GM18867 (cell line): ENCODE data around the gene LRRC8D.
"Not testable (repeated sequence)": the region's sequence is repeated elsewhere in the genome, so short reads cannot be mapped to it uniquely, and the experiment has no call there.

ENCODE experiments used
- ATAC-seq: cut with Tn5 transposase; IDR thresholded peaks from one replicate; pipeline ENCODE4 v1.9.1; 2021; ENCODE audit warnings: mild to moderate bottlenecking, moderate library complexity; ENCODE audit not compliant: unreplicated experiment

Gene LRRC8D

GRCh38 chr1:89908672-89909436 is 88.0 kb downstream of the LRRC8D start:
- no peak for ATAC-seq

- no peak for ATAC-seq
These were observed 89.4 kb downstream of the LRRC8D start for GRCh38 chr1:89910268-89910667.

GRCh38 chr1:89910780-89911179 is 89.9 kb downstream of the LRRC8D start:
- ATAC-seq: no peak

- no peak for ATAC-seq
These were observed 90.6 kb downstream of the LRRC8D start for GRCh38 chr1:89911191-89911991.

GRCh38 chr1:89912073-89912472 is 91.2 kb downstream of the LRRC8D start:
- ATAC-seq: no peak

- ATAC-seq: no peak
These were observed 92.7 kb downstream of the LRRC8D start for GRCh38 chr1:89913353-89914095.

GRCh38 chr1:89917353-89917752 is 96.5 kb downstream of the LRRC8D start:
- ATAC-seq: no peak

GRCh38 chr1:89918127-89918793 is 97.4 kb downstream of the LRRC8D start:
- ATAC-seq: no peak

- no peak for ATAC-seq
These were observed 97.9 kb downstream of the LRRC8D start for GRCh38 chr1:89918794-89919155.

GRCh38 chr1:89919174-89919573 is 98.3 kb downstream of the LRRC8D start:
- ATAC-seq: no peak

GRCh38 chr1:89922911-89923310 is 102.1 kb downstream of the LRRC8D start:
- ATAC-seq: no peak

- ATAC-seq: no peak
These were observed 102.7 kb downstream of the LRRC8D start for GRCh38 chr1:89923517-89923916.

- ATAC-seq: not testable (repeated sequence)
These were observed 103.2 kb downstream of the LRRC8D start for GRCh38 chr1:89924075-89924474.

- no peak for ATAC-seq
These were observed 106.2 kb downstream of the LRRC8D start for GRCh38 chr1:89927049-89927448.

- no peak for ATAC-seq
These were observed 106.6 kb downstream of the LRRC8D start for GRCh38 chr1:89927478-89927877.

GRCh38 chr1:89928506-89928905 is 107.7 kb downstream of the LRRC8D start:
- no peak for ATAC-seq

GRCh38 chr1:89929467-89930063 is 108.7 kb downstream of the LRRC8D start:
- ATAC-seq: no peak

GRCh38 chr1:89930579-89930978 is 109.7 kb downstream of the LRRC8D start:
- ATAC-seq: no peak

GRCh38 chr1:89931964-89932363 is 111.1 kb downstream of the LRRC8D start:
- ATAC-seq: no peak

GRCh38 chr1:89932598-89933364 is 111.9 kb downstream of the LRRC8D start:
- ATAC-seq: no peak
